ENCODE measurements around the gene HOXC5.

HOXC5 gene

GRCh38 chr12:53990311-53991076, 42.4 kb upstream of the HOXC5 start:
- peaks cover 100% of the 10 kb centered on the region for H3K27me3 ChIP-seq (ENCODE audit: control insufficient read depth, insufficient read depth, low read length)
- H3K4me1 ChIP-seq (ENCODE audit: control insufficient read depth, insufficient read depth, low read length): peaks cover 23% of the 10 kb centered on the region
- no peak overlapping the region for H3K4me3 ChIP-seq (ENCODE audit: low read length)
- H3K9me3 ChIP-seq (ENCODE audit: control insufficient read depth, low read length): no peaks in the 10 kb centered on the region
- H3K9ac ChIP-seq (ENCODE audit: low read length): no peak overlapping the region
- H3K36me3 ChIP-seq (ENCODE audit: control insufficient read depth, insufficient read depth, low read length): no peaks in the 10 kb centered on the region

- no peak overlapping the region for H3K9ac ChIP-seq (ENCODE audit: low read length)
- peaks cover 23% of the 10 kb centered on the region for H3K4me1 ChIP-seq (ENCODE audit: control insufficient read depth, insufficient read depth, low read length)
- H3K9me3 ChIP-seq (ENCODE audit: control insufficient read depth, low read length): no peaks in the 10 kb centered on the region
- H3K27me3 ChIP-seq (ENCODE audit: control insufficient read depth, insufficient read depth, low read length): peaks cover 100% of the 10 kb centered on the region
- no peak overlapping the region for H3K4me3 ChIP-seq (ENCODE audit: low read length)
- H3K36me3 ChIP-seq (ENCODE audit: control insufficient read depth, insufficient read depth, low read length): no peaks in the 10 kb centered on the region
Measured at GRCh38 chr12:53991077-53991460, 41.8 kb upstream of the HOXC5 start.

DNA sequence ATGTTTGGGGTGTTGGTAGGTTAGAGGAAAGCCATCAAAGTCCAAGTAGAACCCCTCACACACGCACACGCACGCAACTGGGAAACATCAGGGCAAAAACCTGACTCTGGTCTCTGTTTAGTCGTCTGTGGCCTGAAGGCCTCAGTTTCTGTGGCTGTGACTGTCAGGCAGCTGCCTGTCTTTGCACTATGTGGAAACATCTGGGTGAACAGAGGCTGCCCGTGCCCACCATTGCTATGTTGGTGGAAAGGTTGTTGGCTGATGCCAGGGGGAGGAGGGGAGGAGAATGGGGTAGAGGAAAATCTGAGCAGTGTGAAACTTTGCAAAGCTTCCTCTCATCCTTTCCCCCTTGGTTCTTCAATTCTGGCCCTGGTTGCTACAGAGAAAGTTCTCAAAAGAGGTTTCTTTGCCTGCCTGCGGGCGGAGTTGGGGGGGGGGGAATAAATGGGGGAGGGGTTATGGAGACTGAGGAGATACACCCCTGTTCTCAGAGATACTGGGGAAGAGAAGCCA, 40.4 kb upstream of the HOXC5 start:
- H3K4me3 ChIP-seq (ENCODE audit: low read length): no peak overlapping the region
- no peaks in the 10 kb centered on the region for H3K36me3 ChIP-seq (ENCODE audit: control insufficient read depth, insufficient read depth, low read length)
- H3K4me1 ChIP-seq (ENCODE audit: control insufficient read depth, insufficient read depth, low read length): peaks cover 24% of the 10 kb centered on the region
- H3K9ac ChIP-seq (ENCODE audit: low read length): no peak overlapping the region
- peaks cover 100% of the 10 kb centered on the region for H3K27me3 ChIP-seq (ENCODE audit: control insufficient read depth, insufficient read depth, low read length)
- H3K9me3 ChIP-seq (ENCODE audit: control insufficient read depth, low read length): no peaks in the 10 kb centered on the region

DNA sequence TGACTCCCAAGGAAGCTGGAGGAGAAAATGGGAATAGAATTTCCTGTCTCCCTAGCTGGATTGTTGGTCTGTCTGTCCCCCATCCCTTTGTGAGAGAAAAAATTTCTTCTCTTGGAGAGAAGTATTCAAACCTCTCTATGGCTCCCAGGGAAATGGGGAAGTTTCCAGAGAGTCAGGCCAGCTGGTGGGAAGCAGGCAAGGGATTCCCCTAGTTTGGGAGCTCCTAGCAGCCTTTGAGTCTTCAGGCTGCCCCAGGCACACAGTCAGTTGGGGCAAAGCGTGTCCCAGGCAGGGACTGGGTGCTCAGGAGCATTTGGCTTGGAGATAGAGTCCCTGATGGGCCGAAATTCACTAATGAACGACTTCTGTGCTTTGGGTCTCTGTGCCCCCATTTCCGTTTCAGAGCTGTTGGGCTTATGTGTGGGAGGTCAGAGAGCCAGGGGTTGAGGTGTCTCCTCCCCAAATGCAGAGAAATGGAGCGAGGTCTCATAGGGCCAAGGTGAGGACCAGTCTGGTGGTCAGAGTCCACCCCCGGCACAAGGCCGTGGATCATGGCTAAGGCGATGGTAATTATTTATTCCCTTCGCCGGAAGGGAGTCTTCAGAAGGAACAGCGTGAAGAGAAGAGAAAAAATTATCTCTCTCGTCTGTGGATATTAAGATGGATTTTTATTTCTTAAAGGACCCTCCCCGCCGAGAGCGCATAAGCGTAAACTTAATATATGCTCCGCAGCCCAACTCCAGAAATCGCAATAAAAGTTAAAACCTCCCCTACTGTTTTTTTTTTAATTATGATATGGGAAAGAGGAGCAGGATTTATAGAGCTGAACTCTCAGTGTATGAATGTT, 39.5 kb upstream of the HOXC5 start:
- Histone ChIP-seq H3K9me3 (ENCODE audit: control insufficient read depth, low read length) (no peaks in the 10 kb centered on the region), H3K36me3 (ENCODE audit: control insufficient read depth, insufficient read depth, low read length) (no peaks in the 10 kb centered on the region), H3K27me3 (ENCODE audit: control insufficient read depth, insufficient read depth, low read length) (peaks cover 100% of the 10 kb centered on the region), H3K4me1 (ENCODE audit: control insufficient read depth, insufficient read depth, low read length) (peaks cover 24% of the 10 kb centered on the region), H3K9ac (ENCODE audit: low read length) (no peak overlapping the region), H3K4me3 (ENCODE audit: low read length) (no peak overlapping the region)

GRCh38 chr12:53994009-53994263, 38.9 kb upstream of the HOXC5 start:
- Histone ChIP-seq H3K4me3 (ENCODE audit: low read length) (no peak overlapping the region), H3K4me1 (ENCODE audit: control insufficient read depth, insufficient read depth, low read length) (peaks cover 24% of the 10 kb centered on the region), H3K27me3 (ENCODE audit: control insufficient read depth, insufficient read depth, low read length) (peaks cover 100% of the 10 kb centered on the region), H3K9me3 (ENCODE audit: control insufficient read depth, low read length) (no peaks in the 10 kb centered on the region), H3K9ac (ENCODE audit: low read length) (no peak overlapping the region), H3K36me3 (ENCODE audit: control insufficient read depth, insufficient read depth, low read length) (no peaks in the 10 kb centered on the region)

DNA sequence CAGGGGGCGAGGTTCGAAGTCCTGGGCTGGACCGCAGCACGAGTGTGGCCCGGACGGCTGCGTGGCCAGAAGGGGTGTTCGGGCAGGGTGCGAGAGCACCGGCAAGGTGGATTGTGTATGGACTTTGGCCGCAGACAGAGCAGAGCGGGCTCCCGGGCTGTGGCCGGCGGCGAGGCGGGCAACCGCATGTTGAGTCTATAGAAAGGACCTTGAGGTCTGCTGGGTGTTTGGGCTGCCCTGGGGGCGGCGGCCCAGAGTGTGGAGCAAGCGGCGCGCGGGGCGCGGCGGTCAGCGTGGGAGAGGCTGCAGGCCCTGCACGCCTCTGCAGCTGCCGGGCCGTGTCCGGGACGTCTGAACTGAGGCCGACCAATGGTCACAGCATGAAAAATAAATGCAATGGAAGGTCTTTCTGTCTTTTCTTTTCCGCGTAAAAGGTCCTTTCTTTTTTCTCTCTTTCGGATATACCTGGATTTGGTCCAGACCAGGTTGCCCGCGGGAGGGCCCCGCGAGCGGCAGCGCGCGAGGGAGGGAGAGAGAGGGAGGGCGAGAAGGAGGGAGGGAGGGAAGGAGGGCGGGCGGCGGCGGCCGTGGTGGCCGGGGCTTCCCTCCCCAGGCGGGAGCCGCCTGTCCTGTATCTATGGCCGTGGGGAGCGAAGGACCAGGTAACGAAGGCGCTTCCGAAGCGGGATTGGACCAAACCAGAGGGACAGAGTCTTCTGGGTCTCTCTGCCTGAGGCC, 38.4 kb upstream of the HOXC5 start:
- Histone ChIP-seq H3K36me3 (ENCODE audit: control insufficient read depth, insufficient read depth, low read length) (no peaks in the 10 kb centered on the region), H3K9me3 (ENCODE audit: control insufficient read depth, low read length) (no peaks in the 10 kb centered on the region), H3K4me3 (ENCODE audit: low read length) (no peak overlapping the region), H3K9ac (ENCODE audit: low read length) (no peak overlapping the region), H3K4me1 (ENCODE audit: control insufficient read depth, insufficient read depth, low read length) (peaks cover 25% of the 10 kb centered on the region), H3K27me3 (ENCODE audit: control insufficient read depth, insufficient read depth, low read length) (peaks cover 98% of the 10 kb centered on the region)

DNA sequence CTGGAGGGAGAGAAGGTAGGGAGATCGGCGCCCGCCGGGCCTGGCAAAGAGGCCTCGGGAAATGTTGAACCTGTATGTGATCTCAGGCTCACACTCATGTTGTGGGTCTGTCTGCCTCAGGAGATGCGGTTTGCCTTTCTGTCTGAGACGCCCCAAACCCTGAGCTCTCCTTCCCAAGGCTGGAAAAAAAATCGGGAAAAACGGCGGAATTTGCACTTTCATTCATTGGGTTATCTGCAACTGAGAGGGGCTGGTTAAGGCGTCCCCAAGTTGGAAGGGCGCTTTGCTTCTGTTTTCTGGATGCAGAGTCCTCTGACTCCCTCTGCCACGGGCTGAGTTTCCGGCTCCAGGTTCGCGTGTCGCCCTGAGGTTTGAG, 37.9 kb upstream of the HOXC5 start:
- Histone ChIP-seq H3K27me3 (ENCODE audit: control insufficient read depth, insufficient read depth, low read length) (peaks cover 98% of the 10 kb centered on the region), H3K4me3 (ENCODE audit: low read length) (no peak overlapping the region), H3K9ac (ENCODE audit: low read length) (no peak overlapping the region), H3K4me1 (ENCODE audit: control insufficient read depth, insufficient read depth, low read length) (peaks cover 30% of the 10 kb centered on the region), H3K9me3 (ENCODE audit: control insufficient read depth, low read length) (no peaks in the 10 kb centered on the region), H3K36me3 (ENCODE audit: control insufficient read depth, insufficient read depth, low read length) (no peaks in the 10 kb centered on the region)

DNA sequence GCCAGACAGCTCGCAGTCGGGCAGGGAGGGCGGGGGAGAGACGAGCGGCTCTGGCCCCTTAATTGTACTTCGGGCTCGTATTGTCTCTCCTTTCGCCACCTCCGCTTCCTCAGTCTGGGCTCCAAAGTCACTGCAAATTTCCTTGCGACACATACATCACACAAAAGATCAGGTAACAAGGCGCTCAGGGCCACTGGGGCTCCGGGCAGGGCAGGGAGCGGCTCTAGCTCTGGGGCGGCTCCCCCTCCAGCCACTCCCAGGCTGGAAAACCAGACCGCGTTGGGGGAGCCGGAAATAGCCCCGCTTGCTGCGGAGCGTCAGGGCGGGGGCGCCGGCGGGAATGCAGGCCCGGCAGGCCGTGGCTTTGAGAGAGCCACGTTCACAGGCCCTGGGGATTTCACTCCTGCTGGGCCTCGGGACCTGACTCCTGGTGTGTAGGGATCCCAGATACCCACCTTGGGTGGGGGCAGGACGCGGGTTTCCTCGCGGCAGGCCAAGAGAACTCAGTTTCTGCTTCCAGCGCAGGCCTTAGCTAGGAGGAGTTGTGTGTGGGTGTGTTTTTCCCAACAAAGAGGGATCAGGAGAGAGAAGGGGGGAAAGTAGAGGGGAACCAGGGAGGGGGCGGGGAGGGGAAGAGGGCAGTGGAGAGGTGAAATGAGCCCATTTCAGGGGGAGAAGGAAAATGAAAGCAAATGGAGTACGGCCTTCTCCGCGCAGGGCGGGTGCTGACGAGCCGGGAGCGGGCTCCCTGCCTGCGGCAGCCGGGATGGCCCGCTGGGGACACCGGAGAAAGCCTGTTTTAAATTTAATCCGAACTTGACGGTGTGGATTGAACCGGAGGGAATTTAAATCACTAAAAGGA, 37.2 kb upstream of the HOXC5 start:
- peak overlapping the region; percentile 62 for H3K9ac ChIP-seq (ENCODE audit: low read length)
- no peaks in the 10 kb centered on the region for H3K36me3 ChIP-seq (ENCODE audit: control insufficient read depth, insufficient read depth, low read length)
- H3K27me3 ChIP-seq (ENCODE audit: control insufficient read depth, insufficient read depth, low read length): peaks cover 98% of the 10 kb centered on the region
- peak overlapping the region; percentile 71 for H3K4me3 ChIP-seq (ENCODE audit: low read length)
- H3K9me3 ChIP-seq (ENCODE audit: control insufficient read depth, low read length): no peaks in the 10 kb centered on the region
- H3K4me1 ChIP-seq (ENCODE audit: control insufficient read depth, insufficient read depth, low read length): peaks cover 36% of the 10 kb centered on the region

DNA sequence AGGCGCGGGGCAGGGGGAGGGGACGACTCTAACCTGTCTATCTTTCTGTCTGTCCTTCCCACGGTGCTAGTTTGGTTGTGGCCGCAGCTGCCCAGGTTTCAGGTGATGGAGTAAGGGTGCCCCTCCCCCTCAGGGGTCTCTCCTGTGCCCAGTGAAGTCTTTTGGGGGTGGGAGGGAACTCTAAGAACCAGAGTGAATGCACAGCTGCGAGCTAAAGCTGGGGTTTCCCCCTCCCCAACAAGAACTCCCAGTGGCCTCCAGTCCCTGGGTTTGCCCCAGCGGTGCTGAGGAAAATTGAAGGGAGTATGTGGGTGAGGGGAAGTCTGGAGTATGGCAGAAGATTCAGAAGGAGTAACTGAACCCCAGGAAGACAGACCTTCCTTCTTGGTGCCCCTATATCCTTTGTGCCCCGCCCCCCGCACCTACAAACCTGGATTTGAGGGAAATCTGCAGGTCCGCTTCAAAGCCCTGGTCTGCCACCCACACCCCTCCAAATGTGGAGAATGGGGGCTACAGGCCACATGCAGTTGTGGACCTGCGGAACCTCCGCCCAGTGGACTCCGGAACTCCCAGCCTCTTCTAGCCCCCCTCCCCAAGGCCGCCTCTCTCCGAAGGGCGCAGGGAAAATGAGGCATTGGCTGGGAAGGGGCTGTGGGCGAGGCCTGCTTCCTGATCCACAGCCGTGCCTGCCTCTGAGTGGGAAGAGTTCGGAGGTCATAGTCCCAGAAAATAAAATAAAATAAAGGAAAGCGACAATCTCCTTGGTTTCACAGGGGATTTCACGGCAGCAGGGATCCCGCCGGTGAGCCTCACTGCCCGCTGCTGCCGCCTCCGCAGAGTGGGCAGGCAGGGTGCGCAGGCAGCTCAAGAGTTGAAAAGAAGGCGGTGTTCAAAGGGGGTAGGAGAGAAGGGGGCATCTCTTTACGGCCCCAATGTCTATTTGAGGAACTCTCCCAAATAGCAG, 36.3 kb upstream of the HOXC5 start:
- Histone ChIP-seq H3K36me3 (ENCODE audit: control insufficient read depth, insufficient read depth, low read length) (no peaks in the 10 kb centered on the region), H3K9ac (ENCODE audit: low read length) (no peak overlapping the region), H3K27me3 (ENCODE audit: control insufficient read depth, insufficient read depth, low read length) (peaks cover 98% of the 10 kb centered on the region), H3K4me1 (ENCODE audit: control insufficient read depth, insufficient read depth, low read length) (peaks cover 36% of the 10 kb centered on the region), H3K4me3 (ENCODE audit: low read length) (no peak overlapping the region), H3K9me3 (ENCODE audit: control insufficient read depth, low read length) (no peaks in the 10 kb centered on the region)

GRCh38 chr12:53997204-53998109, 35.4 kb upstream of the HOXC5 start:
- peaks cover 36% of the 10 kb centered on the region for H3K4me1 ChIP-seq (ENCODE audit: control insufficient read depth, insufficient read depth, low read length)
- no peaks in the 10 kb centered on the region for H3K36me3 ChIP-seq (ENCODE audit: control insufficient read depth, insufficient read depth, low read length)
- H3K9me3 ChIP-seq (ENCODE audit: control insufficient read depth, low read length): no peaks in the 10 kb centered on the region
- no peak overlapping the region for H3K9ac ChIP-seq (ENCODE audit: low read length)
- peaks cover 98% of the 10 kb centered on the region for H3K27me3 ChIP-seq (ENCODE audit: control insufficient read depth, insufficient read depth, low read length)
- no peak overlapping the region for H3K4me3 ChIP-seq (ENCODE audit: low read length)

Measured in mucosa of stomach (tissue), 1 donor.